Mesothelial cell of epicardium (in vitro differentiated cells): ENCODE measurements around the gene TEX38. TPM values are rescaled to one million over a fixed set of nuclear protein-coding genes. Genes with fewer than 3 reads are reported as not detected.
"Not testable (repeated sequence)": the region's sequence is repeated elsewhere in the genome, so short reads cannot be mapped to it uniquely, and the experiment has no call there.

Source experiments
- DNase-seq, 2 experiments: peaks; one replicate each; pipeline ENCODE4 v3.0.0; 2021; ENCODE audit warnings: low spot score in 2 of 2; ENCODE audit not compliant: unreplicated experiment in 2 of 2
- H3K27ac Mint-ChIP-seq: 2 replicates; pipeline ENCODE4 v1.8.0; 2021; ENCODE audit warnings: mixed read lengths
- H3K27me3 Mint-ChIP-seq: 2 replicates; pipeline ENCODE4 v1.8.0; 2021; ENCODE audit warnings: low read depth, mixed read lengths
- H3K36me3 Mint-ChIP-seq: 2 replicates; pipeline ENCODE4 v1.8.0; 2021; ENCODE audit warnings: mixed read lengths
- H3K4me1 Mint-ChIP-seq: 2 replicates; pipeline ENCODE4 v1.8.0; 2021; ENCODE audit warnings: mixed read lengths
- H3K4me3 Mint-ChIP-seq: 2 replicates; pipeline ENCODE4 v1.8.0; 2021; ENCODE audit warnings: mild to moderate bottlenecking, moderate library complexity, mixed read lengths
- H3K9me3 Mint-ChIP-seq: 2 replicates; pipeline ENCODE4 v1.8.0; 2021; ENCODE audit warnings: mixed read lengths
- total RNA-seq: library from RNA; stranded (reverse); gene quantifications from 3 replicates; pipeline ENCODE4 v1.2.1, GENCODE V29; 2021
- TF ChIP-seq, protein P1 (sequence below): fragments of 200-600 bp; sonication (generic); IDR thresholded peaks from one replicate; pipeline ENCODE4 v1.5.0; 2021; ENCODE audit warnings: antibody characterized with exemption; ENCODE audit not compliant: unreplicated experiment

Gene TEX38
- total RNA-seq, 1 donor from 2014 or later: 0.42 TPM

DNA sequence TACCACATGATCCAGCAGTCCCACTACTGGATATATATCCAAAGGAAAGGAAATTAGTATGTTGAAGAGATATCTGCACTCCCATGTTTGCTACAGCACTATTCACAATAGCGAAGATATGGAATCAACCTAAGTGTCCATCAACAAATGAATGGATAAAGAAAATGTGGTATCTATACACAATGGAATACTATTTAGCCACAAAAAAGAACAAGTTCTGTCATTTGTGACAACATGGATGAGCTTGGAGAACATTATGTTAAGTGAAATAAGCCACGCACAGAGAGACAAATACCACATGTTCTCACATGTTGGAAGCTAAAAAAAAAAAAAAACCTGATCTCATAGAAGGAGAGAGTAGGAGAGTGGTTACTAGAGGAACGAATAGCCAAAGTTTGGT lies 21.2 kb upstream of the TEX38 start:
- Mint-ChIP-seq H3K27ac (no peak overlapping the region), H3K27me3 (no peaks in the 10 kb centered on the region), H3K9me3 (peaks cover 26% of the 10 kb centered on the region), H3K4me1 (peaks cover 31% of the 10 kb centered on the region), H3K36me3 (peaks cover 43% of the 10 kb centered on the region), H3K4me3 (no peak overlapping the region)
- TF ChIP-seq, protein P1, sequence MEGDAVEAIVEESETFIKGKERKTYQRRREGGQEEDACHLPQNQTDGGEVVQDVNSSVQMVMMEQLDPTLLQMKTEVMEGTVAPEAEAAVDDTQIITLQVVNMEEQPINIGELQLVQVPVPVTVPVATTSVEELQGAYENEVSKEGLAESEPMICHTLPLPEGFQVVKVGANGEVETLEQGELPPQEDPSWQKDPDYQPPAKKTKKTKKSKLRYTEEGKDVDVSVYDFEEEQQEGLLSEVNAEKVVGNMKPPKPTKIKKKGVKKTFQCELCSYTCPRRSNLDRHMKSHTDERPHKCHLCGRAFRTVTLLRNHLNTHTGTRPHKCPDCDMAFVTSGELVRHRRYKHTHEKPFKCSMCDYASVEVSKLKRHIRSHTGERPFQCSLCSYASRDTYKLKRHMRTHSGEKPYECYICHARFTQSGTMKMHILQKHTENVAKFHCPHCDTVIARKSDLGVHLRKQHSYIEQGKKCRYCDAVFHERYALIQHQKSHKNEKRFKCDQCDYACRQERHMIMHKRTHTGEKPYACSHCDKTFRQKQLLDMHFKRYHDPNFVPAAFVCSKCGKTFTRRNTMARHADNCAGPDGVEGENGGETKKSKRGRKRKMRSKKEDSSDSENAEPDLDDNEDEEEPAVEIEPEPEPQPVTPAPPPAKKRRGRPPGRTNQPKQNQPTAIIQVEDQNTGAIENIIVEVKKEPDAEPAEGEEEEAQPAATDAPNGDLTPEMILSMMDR: no peak
- no peak for DNase-seq

DNA sequence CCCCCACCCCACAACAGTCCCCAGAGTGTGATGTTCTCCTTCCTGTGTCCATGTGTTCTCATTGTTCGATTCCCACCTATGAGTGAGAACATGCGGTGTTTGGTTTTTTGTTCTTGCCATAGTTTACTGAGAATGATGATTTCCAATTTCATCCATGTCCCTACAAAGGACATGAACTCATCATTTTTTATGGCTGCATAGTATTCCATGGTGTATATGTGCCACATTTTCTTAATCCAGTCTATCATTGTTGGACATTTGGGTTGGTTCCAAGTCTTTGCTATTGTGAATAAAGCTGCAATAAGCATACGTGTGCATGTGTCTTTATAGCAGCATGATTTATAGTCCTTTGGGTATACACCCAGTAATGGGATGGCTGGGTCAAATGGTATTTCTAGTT lies 20.5 kb upstream of the TEX38 start:
- Mint-ChIP-seq H3K9me3 (peaks cover 26% of the 10 kb centered on the region), H3K36me3 (peaks cover 49% of the 10 kb centered on the region), H3K4me1 (peaks cover 30% of the 10 kb centered on the region)
- H3K27me3 Mint-ChIP-seq, H3K4me3 Mint-ChIP-seq, DNase-seq, H3K27ac Mint-ChIP-seq: not testable (repeated sequence)

DNA sequence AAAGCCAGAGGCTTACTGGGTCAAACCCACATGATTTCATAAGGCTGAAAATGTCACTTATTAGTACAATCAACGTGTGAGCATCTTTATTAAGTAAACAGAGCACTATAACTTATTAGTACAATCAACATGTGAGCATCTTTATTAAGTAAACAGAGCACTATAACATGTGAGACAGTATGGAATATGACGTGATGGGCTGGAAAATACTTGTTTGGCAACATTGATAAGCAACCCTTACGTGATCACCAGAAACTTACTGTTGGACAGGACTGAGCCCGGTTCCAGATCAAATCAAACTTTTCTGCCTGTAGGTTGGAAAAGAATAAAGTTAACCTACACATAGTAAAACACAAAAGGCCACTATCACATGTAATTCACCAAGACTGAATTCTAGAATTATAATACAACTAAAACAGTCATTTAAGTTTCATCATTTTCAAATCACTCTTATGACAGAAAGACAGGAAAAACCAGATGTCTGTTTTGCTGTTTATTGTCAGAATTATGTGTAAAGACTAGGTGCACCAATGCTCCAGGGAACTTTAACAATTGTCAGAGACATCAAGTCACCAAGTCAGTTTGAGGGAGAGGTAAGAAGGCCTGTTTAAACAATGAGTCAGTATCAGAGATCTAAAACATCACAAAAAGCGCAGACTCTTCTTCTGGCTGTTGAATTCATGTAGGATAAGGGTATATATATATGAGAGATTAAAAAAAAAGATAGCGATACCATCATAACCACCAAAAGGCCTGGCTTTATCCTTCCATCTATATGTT lies 19.1 kb upstream of the TEX38 start:
- TF ChIP-seq, protein P1: no peak
- Mint-ChIP-seq H3K27ac (peak overlapping the region; percentile 21), H3K9me3 (peaks cover 20% of the 10 kb centered on the region), H3K4me1 (peaks cover 19% of the 10 kb centered on the region), H3K27me3 (no peaks in the 10 kb centered on the region), H3K4me3 (no peak overlapping the region), H3K36me3 (peaks cover 41% of the 10 kb centered on the region)
- no peak for DNase-seq

DNA sequence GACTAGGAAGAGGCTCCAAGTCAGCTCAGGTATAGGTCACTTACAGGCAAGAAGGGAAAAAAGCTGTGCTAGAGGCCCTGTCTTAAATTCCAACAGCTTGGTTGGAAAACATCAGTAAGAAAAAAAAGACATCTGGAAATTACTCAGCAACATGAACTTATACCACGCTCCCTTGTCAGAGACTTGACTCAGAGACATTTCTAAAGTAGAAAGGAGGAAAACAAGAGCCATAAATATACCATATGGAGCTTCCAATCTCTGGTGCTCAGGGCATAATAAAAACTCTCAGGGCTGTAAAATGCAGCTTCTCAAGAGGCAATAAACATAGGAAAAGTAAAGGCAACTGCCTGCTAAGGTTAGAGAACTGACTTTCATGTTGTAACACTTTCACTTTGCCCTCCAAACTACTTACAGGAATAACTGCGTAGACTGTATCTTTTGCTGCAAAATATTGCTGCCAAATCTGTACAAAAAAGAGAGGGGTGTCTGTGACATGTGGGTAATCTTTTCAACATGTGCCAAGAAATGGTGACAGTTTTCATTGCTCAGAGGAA lies 18.2 kb upstream of the TEX38 start:
- peaks cover 42% of the 10 kb centered on the region for H3K36me3 Mint-ChIP-seq
- H3K9me3 Mint-ChIP-seq: peaks cover 20% of the 10 kb centered on the region
- no peaks in the 10 kb centered on the region for H3K27me3 Mint-ChIP-seq
- TF ChIP-seq, protein P1: no peak
- DNase-seq: no peak
- H3K27ac Mint-ChIP-seq: peak overlapping the region; percentile 73
- no peak overlapping the region for H3K4me3 Mint-ChIP-seq
- H3K4me1 Mint-ChIP-seq: peaks cover 19% of the 10 kb centered on the region

DNA sequence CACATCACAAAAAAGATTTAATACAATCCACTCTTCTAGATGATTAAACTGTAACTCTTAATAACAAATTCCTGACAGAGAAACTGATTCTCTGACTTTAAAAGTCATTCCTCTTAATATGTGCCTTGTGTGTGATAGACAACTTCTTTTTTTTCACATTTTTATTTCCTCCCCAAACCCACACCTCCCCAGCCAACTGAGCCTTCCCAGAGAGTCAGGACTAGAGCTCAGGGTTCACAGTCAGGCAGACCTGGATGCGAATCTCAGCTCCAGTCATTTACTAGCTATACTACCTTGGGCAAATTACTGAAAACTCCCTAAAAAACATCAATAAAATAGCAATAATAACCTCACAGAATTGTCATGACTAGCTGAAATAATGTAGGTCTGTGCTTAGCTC lies 17.6 kb upstream of the TEX38 start:
- H3K9me3 Mint-ChIP-seq: peaks cover 20% of the 10 kb centered on the region
- TF ChIP-seq, protein P1: no peak
- H3K36me3 Mint-ChIP-seq: peaks cover 42% of the 10 kb centered on the region
- DNase-seq: no peak
- H3K4me3 Mint-ChIP-seq: no peak overlapping the region
- H3K27ac Mint-ChIP-seq: peak overlapping the region; percentile 73
- H3K27me3 Mint-ChIP-seq: no peaks in the 10 kb centered on the region
- peaks cover 19% of the 10 kb centered on the region for H3K4me1 Mint-ChIP-seq

DNA sequence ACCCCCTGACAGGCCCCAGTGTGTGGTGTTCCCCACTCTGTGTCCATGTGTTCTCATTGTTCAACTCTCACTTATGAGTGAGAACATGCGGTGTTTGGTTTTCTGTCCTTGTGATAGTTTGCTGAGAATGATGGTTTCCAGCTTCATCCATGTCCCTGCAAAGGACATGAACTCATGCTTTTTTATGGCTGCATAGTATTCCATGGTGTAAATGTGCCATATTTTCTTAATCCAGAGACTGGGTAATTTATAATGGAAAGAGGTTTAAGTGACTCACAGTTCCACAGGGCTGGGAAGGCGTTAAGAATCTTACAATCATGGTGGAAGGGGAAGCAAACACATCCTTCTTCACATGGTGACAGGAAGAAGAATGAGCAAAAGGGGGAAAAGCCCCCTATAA lies 17.0 kb upstream of the TEX38 start:
- Mint-ChIP-seq H3K4me1 (peaks cover 19% of the 10 kb centered on the region), H3K9me3 (peaks cover 16% of the 10 kb centered on the region), H3K36me3 (peaks cover 37% of the 10 kb centered on the region)
- H3K27me3 Mint-ChIP-seq, H3K27ac Mint-ChIP-seq, DNase-seq, H3K4me3 Mint-ChIP-seq: not testable (repeated sequence)
